Gastroesophageal sphincter (tissue), 3 donors: ENCODE data around the gene DHCR7.

Experiments used
- POLR2A ChIP-seq, 2 donors: fragments of 450-650 bp; IDR thresholded peaks; one replicate each; pipeline ENCODE4 v1.6.1; 2017; ENCODE audit warnings: antibody characterized with exemption in 2 of 2, mild to moderate bottlenecking in 2 of 2, moderate library complexity in 1 of 2
- POLR2AphosphoS5 ChIP-seq: sonication (generic); formaldehyde crosslinking; IDR thresholded peaks from one replicate; pipeline ENCODE4 v1.6.1; 2017; ENCODE audit warnings: antibody characterized with exemption
- TF ChIP-seq, protein P1 (sequence below), 4 experiments: fragments of 200-600 bp in 2 of 4; fragments of 450-650 bp in 2 of 4; sonication (generic) in 1 of 4; IDR thresholded peaks; one replicate each; pipeline ENCODE4 v1.5.1; 2017 to 2019; ENCODE audit warnings: antibody characterized with exemption in 4 of 4, mild to moderate bottlenecking in 2 of 4, moderate library complexity in 2 of 4

DNA sequence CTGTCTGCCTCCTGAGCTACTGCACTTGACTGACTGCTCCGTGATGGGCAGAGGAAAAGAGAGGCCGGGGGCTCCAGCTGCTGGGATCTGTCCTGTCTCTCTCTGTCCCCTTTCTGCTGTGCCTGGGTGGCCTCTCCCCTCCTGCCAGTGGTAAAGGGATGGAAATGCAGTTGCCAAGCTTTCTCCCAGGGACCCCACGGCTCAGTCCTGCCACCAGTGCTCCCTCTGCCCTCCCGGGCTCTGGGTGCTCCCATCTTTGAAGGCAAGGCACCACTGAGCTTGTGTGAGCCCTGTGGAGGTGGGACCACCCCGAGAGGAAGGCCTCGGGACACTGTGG, 36.8 kb upstream of the DHCR7 start:
- TF ChIP-seq, protein P1, sequence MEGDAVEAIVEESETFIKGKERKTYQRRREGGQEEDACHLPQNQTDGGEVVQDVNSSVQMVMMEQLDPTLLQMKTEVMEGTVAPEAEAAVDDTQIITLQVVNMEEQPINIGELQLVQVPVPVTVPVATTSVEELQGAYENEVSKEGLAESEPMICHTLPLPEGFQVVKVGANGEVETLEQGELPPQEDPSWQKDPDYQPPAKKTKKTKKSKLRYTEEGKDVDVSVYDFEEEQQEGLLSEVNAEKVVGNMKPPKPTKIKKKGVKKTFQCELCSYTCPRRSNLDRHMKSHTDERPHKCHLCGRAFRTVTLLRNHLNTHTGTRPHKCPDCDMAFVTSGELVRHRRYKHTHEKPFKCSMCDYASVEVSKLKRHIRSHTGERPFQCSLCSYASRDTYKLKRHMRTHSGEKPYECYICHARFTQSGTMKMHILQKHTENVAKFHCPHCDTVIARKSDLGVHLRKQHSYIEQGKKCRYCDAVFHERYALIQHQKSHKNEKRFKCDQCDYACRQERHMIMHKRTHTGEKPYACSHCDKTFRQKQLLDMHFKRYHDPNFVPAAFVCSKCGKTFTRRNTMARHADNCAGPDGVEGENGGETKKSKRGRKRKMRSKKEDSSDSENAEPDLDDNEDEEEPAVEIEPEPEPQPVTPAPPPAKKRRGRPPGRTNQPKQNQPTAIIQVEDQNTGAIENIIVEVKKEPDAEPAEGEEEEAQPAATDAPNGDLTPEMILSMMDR (IDR thresholded peaks at IDR 0.05) = no peak
- TF ChIP-seq POLR2A (IDR thresholded peaks at IDR 0.05) = no peak
- TF ChIP-seq POLR2AphosphoS5 = no peak
